GM13977 (cell line): ENCODE results near the gene CASP4.

Experiments used
- DNase-seq: peaks from one replicate; pipeline ENCODE4 v3.0.0; 2012; ENCODE audit warnings: low spot score
- CTCF ChIP-seq: IDR thresholded peaks from 2 replicates; pipeline ENCODE4 v1.5.1; 2012; ENCODE audit warnings: mild to moderate bottlenecking, control low read depth; ENCODE audit not compliant: insufficient read depth; ENCODE audit errors: extremely low read depth, missing control alignments
- in situ Hi-C: fragments of 300-500 bp; cut with MboI; formaldehyde crosslinking; loops from one replicate; pipeline ENCODE4 v1.12.0; 2022; ENCODE audit warnings: low sequenced_read_pairs, low pct_unique_long_range_greater_than_20kb, mixed read lengths, inconsistent platforms; ENCODE audit not compliant: unreplicated experiment

Gene CASP4

GRCh38 chr11:104968355-104968855, at the start of gene CASP4:
TSS of gene CASP4 (minus strand) at chr11:104968574. CDS start at chr11:104968525, 49 bp downstream.
- in situ Hi-C loops, result no loop called here
- peak; percentile 10 for DNase-seq
- no peak for TF ChIP-seq CTCF

- in situ Hi-C loops, result no loop called here
- no peak for TF ChIP-seq CTCF
- DNase-seq, result no peak
These were observed 39.1 kb upstream of the CASP4 start for GRCh38 chr11:105007463-105007862.

GRCh38 chr11:105005451-105005845, 37.1 kb upstream of the CASP4 start:
- in situ Hi-C loops, result no loop called here
- no peak for TF ChIP-seq CTCF
- DNase-seq, result no peak

GRCh38 chr11:105004021-105004420, 35.6 kb upstream of the CASP4 start:
- no peak for TF ChIP-seq CTCF
- no peak for DNase-seq
- in situ Hi-C loops, result no loop called here

- in situ Hi-C loops, result no loop called here
- DNase-seq, result no peak
- no peak for TF ChIP-seq CTCF
These were observed 34.8 kb upstream of the CASP4 start for GRCh38 chr11:105003151-105003550.

- in situ Hi-C loops, result no loop called here
These were observed 32.4 kb upstream of the CASP4 start for GRCh38 chr11:105000797-105001196.

More at GRCh38 chr11:105000797-105001196, 32.4 kb upstream of the CASP4 start:
- TF ChIP-seq CTCF, result peak; percentile 90
- DNase-seq, result peak; percentile 8
